Measurements from ENCODE around the gene CARD11. TPM values are rescaled to one million over a fixed set of nuclear protein-coding genes. Genes with fewer than 3 reads are reported as not detected.

The CARD11 gene
- total and polyA plus RNA-seq, 2 of the 4 experiments (the other 2 are of a cell fraction): 0.18 to 0.26 TPM

- Histone ChIP-seq H3K9me3 (ENCODE audit: control insufficient read depth, insufficient read depth, low read length) (no peaks in the 10 kb centered on the region), H4K8ac (ENCODE audit: low read depth in 2 of 2, low read length in 2 of 2) (no peak overlapping the region), H3K4ac (ENCODE audit: low read depth, low read length) (no peak overlapping the region), H3K36me3 (ENCODE audit: control insufficient read depth, insufficient read depth, low read length) (no peaks in the 10 kb centered on the region), H3K9me1 (ENCODE audit: insufficient read depth, low read length) (no peaks in the 10 kb centered on the region), H4K91ac (ENCODE audit: insufficient read depth, low read depth, low read length) (no peak overlapping the region), H3K23ac (ENCODE audit: low read depth, low read length) (no peak overlapping the region), H3K14ac (replicated peaks; ENCODE audit: low read depth, low read length) (no peak overlapping the region), H3K18ac (ENCODE audit: low read depth, low read length) (no peak overlapping the region), H3K4me3 (ENCODE audit: insufficient read depth, low read depth, low read length) (no peak overlapping the region), H2BK5ac (ENCODE audit: low read depth, low read length, poor library complexity, severe bottlenecking) (no peak overlapping the region), H3K27me3 (ENCODE audit: control insufficient read depth, insufficient read depth, low read length) (0 out of 2 replicates have a peak, but pooled peaks cover 1% of the 10 kb centered on the region), H3K9ac (ENCODE audit: low read depth, low read length) (no peak overlapping the region), H3K79me1 (ENCODE audit: low read depth in 1 of 2, low read length in 2 of 2) (no peaks in the 10 kb centered on the region), H3K4me1 (ENCODE audit: control insufficient read depth, insufficient read depth, low read length) (no peaks in the 10 kb centered on the region), H3K56ac (ENCODE audit: extremely low read depth, insufficient read depth, low read length) (no peak overlapping the region), H2BK120ac (ENCODE audit: low read depth, low read length) (no peak overlapping the region), H2BK20ac (ENCODE audit: low read depth, low read length) (no peak overlapping the region), H4K5ac (ENCODE audit: low read depth, low read length) (no peak overlapping the region), H3K4me2 (ENCODE audit: low read depth, low read length) (no peak overlapping the region), H2BK15ac (ENCODE audit: low read depth, low read length) (no peak overlapping the region), H3K27ac (ENCODE audit: insufficient read depth, low read length) (no peak overlapping the region), H2AFZ (replicated peaks; ENCODE audit: low read length, poor library complexity) (no peak overlapping the region), H2AK9ac (replicated peaks; ENCODE audit: low read depth, low read length, poor library complexity) (no peak overlapping the region), H4K20me1 (ENCODE audit: insufficient read depth, low read length) (no peaks in the 10 kb centered on the region), H2AK5ac (ENCODE audit: low read depth, low read length) (no peak overlapping the region)
- no peak for DNase-seq
- BruUV-seq (replicated peaks): no TSS peak
- ChIA-PET POLR2A (ENCODE audit: unreplicated experiment) (no interaction called here), CTCF (no interaction called here)
- in situ Hi-C loops (cut with MboI; ENCODE audit: low sequenced_read_pairs) (no loop called here), dilution Hi-C loops (cut with HindIII; ENCODE audit: low sequenced_read_pairs, unreplicated experiment) (no loop called here), intact Hi-C loops (cut with micrococcal nuclease) (no loop called here)
- TF ChIP-seq MAFK (IDR thresholded peaks at IDR 0.05; ENCODE audit: low read depth, low read length): no peak
- no peak for TF ChIP-seq CTCF (conservative IDR thresholded peaks at IDR 0.05; ENCODE audit: low read depth, low read length)
- no peak for TF ChIP-seq RCOR1 (IDR thresholded peaks at IDR 0.05; ENCODE audit: insufficient replicate concordance, low read length)
- no peak for TF ChIP-seq NFE2L2 (IDR thresholded peaks at IDR 0.05; ENCODE audit: low read depth, low read length)
- TF ChIP-seq POLR2A (IDR thresholded peaks at IDR 0.05; ENCODE audit: low read depth, low read length): no peak
- TF ChIP-seq MXI1 (IDR thresholded peaks at IDR 0.05; ENCODE audit: borderline replicate concordance, low read depth, low read length): no peak
- no peak for TF ChIP-seq RFX5 (IDR thresholded peaks at IDR 0.05; ENCODE audit: low read depth, low read length)
- TF ChIP-seq MAZ (IDR thresholded peaks at IDR 0.05; ENCODE audit: borderline replicate concordance, low read depth, low read length): no peak
- TF ChIP-seq RAD21 (IDR thresholded peaks at IDR 0.05; ENCODE audit: low read length): no peak
- TF ChIP-seq SMC3 (IDR thresholded peaks at IDR 0.05; ENCODE audit: low read depth, low read length): no peak
- TF ChIP-seq, protein P1, sequence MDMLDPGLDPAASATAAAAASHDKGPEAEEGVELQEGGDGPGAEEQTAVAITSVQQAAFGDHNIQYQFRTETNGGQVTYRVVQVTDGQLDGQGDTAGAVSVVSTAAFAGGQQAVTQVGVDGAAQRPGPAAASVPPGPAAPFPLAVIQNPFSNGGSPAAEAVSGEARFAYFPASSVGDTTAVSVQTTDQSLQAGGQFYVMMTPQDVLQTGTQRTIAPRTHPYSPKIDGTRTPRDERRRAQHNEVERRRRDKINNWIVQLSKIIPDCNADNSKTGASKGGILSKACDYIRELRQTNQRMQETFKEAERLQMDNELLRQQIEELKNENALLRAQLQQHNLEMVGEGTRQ (IDR thresholded peaks at IDR 0.05; ENCODE audit: low read depth, low read length): no peak
- no peak for TF ChIP-seq FOS (IDR thresholded peaks at IDR 0.05; ENCODE audit: low read depth, low read length)
- TF ChIP-seq CEBPB (IDR thresholded peaks at IDR 0.05; ENCODE audit: low read depth, low read length): no peak
- TF ChIP-seq CHD1 (IDR thresholded peaks at IDR 0.05; ENCODE audit: low read depth, low read length): no peak
- TF ChIP-seq, protein P2, sequence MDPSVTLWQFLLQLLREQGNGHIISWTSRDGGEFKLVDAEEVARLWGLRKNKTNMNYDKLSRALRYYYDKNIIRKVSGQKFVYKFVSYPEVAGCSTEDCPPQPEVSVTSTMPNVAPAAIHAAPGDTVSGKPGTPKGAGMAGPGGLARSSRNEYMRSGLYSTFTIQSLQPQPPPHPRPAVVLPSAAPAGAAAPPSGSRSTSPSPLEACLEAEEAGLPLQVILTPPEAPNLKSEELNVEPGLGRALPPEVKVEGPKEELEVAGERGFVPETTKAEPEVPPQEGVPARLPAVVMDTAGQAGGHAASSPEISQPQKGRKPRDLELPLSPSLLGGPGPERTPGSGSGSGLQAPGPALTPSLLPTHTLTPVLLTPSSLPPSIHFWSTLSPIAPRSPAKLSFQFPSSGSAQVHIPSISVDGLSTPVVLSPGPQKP (IDR thresholded peaks at IDR 0.05; ENCODE audit: borderline replicate concordance, low read depth, low read length): no peak
- no peak for TF ChIP-seq BHLHE40 (IDR thresholded peaks at IDR 0.05; ENCODE audit: low read depth, low read length)
- no peak for ATAC-seq (ENCODE audit: low read depth)
- 91% methylated on average over 4 of the region's 14 CpGs; no CpG with 5 or more reads in 1 of the 2 experiments for WGBS, 2 experiments (ENCODE audit: extremely low coverage in 2 of 2, insufficient read length in 1 of 2)
These were observed 83.7 kb downstream of the CARD11 start for GRCh38 chr7:2959828-2960599.

Measured in IMR-90 (cell line).